HG03571 (cell line): ENCODE results near the gene MYBPC2.

Source experiments
- ATAC-seq: cut with Tn5 transposase; IDR thresholded peaks from one replicate; pipeline ENCODE4 v1.9.1; 2021; ENCODE audit not compliant: unreplicated experiment

Gene MYBPC2

GRCh38 chr19:50478901-50479715 lies 46.4 kb downstream of the MYBPC2 start:
- ATAC-seq: no peak

- ATAC-seq: no peak
These were observed 47.1 kb downstream of the MYBPC2 start for GRCh38 chr19:50479761-50480251.

- no peak for ATAC-seq
These were observed 47.8 kb downstream of the MYBPC2 start for GRCh38 chr19:50480281-50481111.

- no peak for ATAC-seq
These were observed 48.9 kb downstream of the MYBPC2 start for GRCh38 chr19:50481351-50482149.

GRCh38 chr19:50482271-50482855 lies 49.7 kb downstream of the MYBPC2 start:
- ATAC-seq: no peak

- no peak for ATAC-seq
These were observed 50.2 kb downstream of the MYBPC2 start for GRCh38 chr19:50482916-50483315.

- no peak for ATAC-seq
These were observed 52.7 kb downstream of the MYBPC2 start for GRCh38 chr19:50485284-50485955.

- ATAC-seq: no peak
These were observed 54.3 kb downstream of the MYBPC2 start for GRCh38 chr19:50486823-50487515.

GRCh38 chr19:50488389-50489194 lies 55.9 kb downstream of the MYBPC2 start:
- no peak for ATAC-seq

GRCh38 chr19:50489461-50490011 lies 56.8 kb downstream of the MYBPC2 start:
- ATAC-seq: no peak

- ATAC-seq: no peak
These were observed 57.7 kb downstream of the MYBPC2 start for GRCh38 chr19:50490411-50490811.

- ATAC-seq: no peak
These were observed 58.3 kb downstream of the MYBPC2 start for GRCh38 chr19:50490991-50491472.

- ATAC-seq: no peak
These were observed 59.8 kb downstream of the MYBPC2 start for GRCh38 chr19:50492303-50493052.

GRCh38 chr19:50493171-50493570 lies 60.5 kb downstream of the MYBPC2 start:
- no peak for ATAC-seq

- no peak for ATAC-seq
These were observed 61.7 kb downstream of the MYBPC2 start for GRCh38 chr19:50494186-50495019.

- ATAC-seq: no peak
These were observed 62.4 kb downstream of the MYBPC2 start for GRCh38 chr19:50495020-50495531.
